Activated CD4-positive, alpha-beta T cell treated with anti-CD3 and anti-CD28 coated beads, Interleukin-10, Interleukin-2, amounts not matched to agents 100 ng/mL and 50 ng/mL, durations not matched to agents 16 hours and 8 hours (primary cell): ENCODE data around the gene TENM3.
"Not testable (repeated sequence)": the region's sequence is repeated elsewhere in the genome, so short reads cannot be mapped to it uniquely, and the experiment has no call there.

ENCODE experiments used
- DNase-seq: peaks from one replicate; pipeline ENCODE4 v3.0.0-alpha.2; 2020

Gene TENM3

GRCh38 chr4:182343453-182343852 is 100.3 kb downstream of the TENM3 start:
- DNase-seq, result no peak

- no peak for DNase-seq
Observed at GRCh38 chr4:182344968-182345367, 101.8 kb downstream of the TENM3 start.

GRCh38 chr4:182346250-182346649 is 103.0 kb downstream of the TENM3 start:
- no peak for DNase-seq

GRCh38 chr4:182346675-182347375 is 103.6 kb downstream of the TENM3 start:
- DNase-seq, result no peak

GRCh38 chr4:182348779-182349326 is 105.7 kb downstream of the TENM3 start:
- no peak for DNase-seq

- DNase-seq, result no peak
Observed at GRCh38 chr4:182350041-182350440, 106.8 kb downstream of the TENM3 start.

- no peak for DNase-seq
Observed at GRCh38 chr4:182351485-182351884, 108.3 kb downstream of the TENM3 start.

GRCh38 chr4:182354106-182354505 is 110.9 kb downstream of the TENM3 start:
- DNase-seq, result no peak

- no peak for DNase-seq
Observed at GRCh38 chr4:182354867-182355266, 111.7 kb downstream of the TENM3 start.

GRCh38 chr4:182367153-182367552 is 124.0 kb downstream of the TENM3 start:
- DNase-seq, result no peak

- no peak for DNase-seq
Observed at GRCh38 chr4:182369211-182369610, 126.0 kb downstream of the TENM3 start.

- no peak for DNase-seq
Observed at GRCh38 chr4:182370491-182370890, 127.3 kb downstream of the TENM3 start.

- no peak for DNase-seq
Observed at GRCh38 chr4:182380771-182381181, 137.6 kb downstream of the TENM3 start.

- DNase-seq, result no peak
Observed at GRCh38 chr4:182382941-182383340, 139.7 kb downstream of the TENM3 start.

- DNase-seq, result no peak
Observed at GRCh38 chr4:182384631-182385091, 141.5 kb downstream of the TENM3 start.

GRCh38 chr4:182385897-182386296 is 142.7 kb downstream of the TENM3 start:
- DNase-seq, result no peak

GRCh38 chr4:182386576-182386975 is 143.4 kb downstream of the TENM3 start:
- DNase-seq, result not testable (repeated sequence)

GRCh38 chr4:182391111-182391684 is 148.0 kb downstream of the TENM3 start:
- no peak for DNase-seq

- no peak for DNase-seq
Observed at GRCh38 chr4:182394181-182394580, 151.0 kb downstream of the TENM3 start.

- DNase-seq, result no peak
Observed at GRCh38 chr4:182400081-182400480, 156.9 kb downstream of the TENM3 start.

- no peak for DNase-seq
Observed at GRCh38 chr4:182400790-182401189, 157.6 kb downstream of the TENM3 start.

GRCh38 chr4:182404376-182404775 is 161.2 kb downstream of the TENM3 start:
- DNase-seq, result no peak

- no peak for DNase-seq
Observed at GRCh38 chr4:182405087-182405486, 161.9 kb downstream of the TENM3 start.

GRCh38 chr4:182409271-182409670 is 166.1 kb downstream of the TENM3 start:
- DNase-seq, result no peak
